ENCODE data around the gene PTPRN2.

The PTPRN2 gene

GRCh38 chr7:157610671-157611295 is 976.8 kb downstream of the PTPRN2 start:
- Histone ChIP-seq H3K4me3 (no peak overlapping the region), H3K27ac (no peak overlapping the region)
- no peak for TF ChIP-seq CTCF (IDR thresholded peaks at IDR 0.05)
- no peak for DNase-seq (ENCODE audit: low spot score)

DNA sequence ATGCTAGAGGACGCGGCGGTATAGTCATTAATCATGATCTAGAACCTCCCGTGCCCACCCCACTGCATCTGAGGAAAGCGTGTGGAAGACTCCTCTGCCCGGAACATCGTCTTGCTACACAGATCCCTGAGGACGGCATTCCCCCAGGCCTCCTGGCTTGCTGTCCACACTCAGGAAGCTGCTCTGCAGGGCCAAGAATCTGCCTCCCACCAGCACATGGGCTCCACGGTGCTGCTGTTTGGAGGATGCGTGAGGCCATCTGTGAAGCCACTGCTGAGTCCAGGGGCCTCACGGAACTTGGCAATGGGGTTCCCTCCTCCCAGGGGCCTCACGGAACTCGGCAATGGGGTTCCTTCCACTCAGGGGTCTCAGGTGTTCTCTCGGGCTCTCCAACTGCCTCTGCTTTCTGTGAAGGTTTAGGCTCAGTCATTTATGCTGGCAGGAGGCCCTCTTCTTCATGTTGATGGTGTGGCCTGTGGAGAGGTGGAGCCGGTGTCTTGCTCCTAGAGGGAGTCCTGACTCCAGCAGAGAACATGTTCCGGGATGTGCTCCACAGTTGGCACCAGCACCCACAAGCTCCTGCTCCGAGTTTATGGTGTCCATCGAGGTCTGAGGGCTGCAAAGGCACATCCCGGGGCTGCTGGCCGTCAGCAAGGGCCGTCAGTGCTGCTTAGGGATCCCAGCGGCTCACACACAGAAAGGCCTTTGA is 977.5 kb downstream of the PTPRN2 start:
- TF ChIP-seq CTCF (IDR thresholded peaks at IDR 0.05): no peak
- no peak overlapping the region for H3K4me3 ChIP-seq
- DNase-seq (ENCODE audit: low spot score): no peak
- no peak overlapping the region for H3K27ac ChIP-seq

DNA sequence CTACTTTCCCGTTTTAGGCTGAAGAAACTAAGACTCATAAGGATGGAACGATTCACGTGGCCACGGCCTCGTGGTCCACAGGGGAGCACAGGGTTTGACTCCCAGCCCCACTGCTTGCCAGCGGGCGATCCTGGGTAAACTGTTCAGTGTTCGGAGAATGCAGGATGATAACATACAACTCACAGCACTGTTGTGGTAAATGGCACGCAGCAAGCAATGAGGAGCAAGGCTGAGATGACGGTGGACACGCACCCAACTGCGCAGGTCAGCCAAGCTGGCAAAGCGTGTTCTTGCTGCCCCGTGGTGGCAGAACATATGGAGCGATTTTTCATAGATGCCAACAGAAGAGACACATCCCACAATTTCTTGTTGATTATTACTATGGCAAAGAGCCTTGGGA is 978.1 kb downstream of the PTPRN2 start:
- no peak overlapping the region for H3K4me3 ChIP-seq
- no peak for DNase-seq (ENCODE audit: low spot score)
- H3K27ac ChIP-seq: no peak overlapping the region
- TF ChIP-seq CTCF (IDR thresholded peaks at IDR 0.05): no peak

DNA sequence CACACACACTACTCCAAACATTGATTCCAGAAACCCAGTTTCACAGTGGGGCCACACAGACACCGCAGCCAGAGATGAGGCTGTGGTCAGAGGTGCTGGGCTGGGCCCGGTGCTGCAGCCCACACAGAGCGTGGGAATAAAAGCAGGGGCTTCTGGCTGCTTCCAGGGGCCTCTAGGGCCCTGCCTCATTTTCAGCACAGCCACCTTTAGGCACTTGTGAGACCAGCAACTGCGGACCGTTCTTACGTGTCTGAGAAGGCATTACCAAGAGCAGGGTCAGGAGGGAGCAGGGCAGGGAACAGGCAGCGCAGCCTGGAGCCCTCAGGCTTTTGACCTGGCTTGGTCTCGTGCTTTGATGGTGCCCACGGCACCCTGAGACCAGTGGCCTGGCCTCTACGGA is 980.4 kb downstream of the PTPRN2 start:
- no peak overlapping the region for H3K4me3 ChIP-seq
- DNase-seq (ENCODE audit: low spot score): no peak
- no peak overlapping the region for H3K27ac ChIP-seq
- TF ChIP-seq CTCF (IDR thresholded peaks at IDR 0.05): no peak

- no peak for DNase-seq (ENCODE audit: low spot score)
- H3K4me3 ChIP-seq: no peak overlapping the region
- TF ChIP-seq CTCF (IDR thresholded peaks at IDR 0.05): no peak
- no peak overlapping the region for H3K27ac ChIP-seq
Measured at GRCh38 chr7:157606140-157606539, 981.5 kb downstream of the PTPRN2 start.

DNA sequence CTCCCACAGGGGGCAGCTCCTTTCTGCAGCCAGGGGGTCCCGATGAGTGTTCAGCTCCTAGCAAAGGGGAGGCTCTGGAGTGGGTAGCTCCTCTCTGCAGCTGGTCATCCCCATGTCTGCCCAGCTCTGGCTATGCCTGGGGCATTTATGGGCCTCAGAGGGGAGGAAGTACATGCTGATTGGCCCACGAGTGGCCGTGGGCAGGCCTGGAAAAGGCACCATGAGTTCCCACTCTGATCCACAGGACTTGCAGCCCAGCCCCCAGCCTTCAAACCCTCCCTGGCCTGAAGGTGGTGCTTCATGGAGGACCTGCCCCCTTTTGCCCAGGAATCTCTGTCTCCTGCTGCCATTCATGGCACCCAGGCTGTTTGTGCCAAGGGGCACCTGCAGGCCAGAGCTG is 982.0 kb downstream of the PTPRN2 start:
- Histone ChIP-seq H3K4me3 (no peak overlapping the region), H3K27ac (no peak overlapping the region)
- TF ChIP-seq CTCF (IDR thresholded peaks at IDR 0.05): no peak
- DNase-seq (ENCODE audit: low spot score): no peak
